Retinal pigment epithelial cell (primary cell): ENCODE results near the gene GRIA4.

Experiments
- DNase-seq: peaks from one replicate; pipeline ENCODE4 v3.0.0-alpha.2; 2010; ENCODE audit warnings: low read depth
- H3K4me3 ChIP-seq: 2 replicates; pipeline ENCODE4 v1.5.1; 2011; ENCODE audit warnings: mild to moderate bottlenecking, low read length, control low read depth, moderate library complexity
- CTCF ChIP-seq: conservative IDR thresholded peaks from 2 replicates; pipeline ENCODE4 v1.5.1; 2011; ENCODE audit warnings: low read depth, low read length, control low read depth, inconsistent platforms

GRIA4 gene

GRCh38 chr11:105793092-105793491 lies 183.2 kb downstream of the GRIA4 start:
- H3K4me3 ChIP-seq, result no peak overlapping the region
- DNase-seq, result no peak
- no peak for TF ChIP-seq CTCF

GRCh38 chr11:105799263-105799662 lies 189.4 kb downstream of the GRIA4 start:
- TF ChIP-seq CTCF, result no peak
- no peak for DNase-seq
- no peak overlapping the region for H3K4me3 ChIP-seq

GRCh38 chr11:105799728-105800462 lies 190.0 kb downstream of the GRIA4 start:
- H3K4me3 ChIP-seq, result no peak overlapping the region
- peak; percentile 62 for DNase-seq
- no peak for TF ChIP-seq CTCF

- no peak overlapping the region for H3K4me3 ChIP-seq
- DNase-seq, result no peak
- TF ChIP-seq CTCF, result no peak
Observed at GRCh38 chr11:105802390-105802789, 192.5 kb downstream of the GRIA4 start.

GRCh38 chr11:105811242-105811641 lies 201.4 kb downstream of the GRIA4 start:
- no peak for DNase-seq
- no peak overlapping the region for H3K4me3 ChIP-seq
- TF ChIP-seq CTCF, result no peak

GRCh38 chr11:105821372-105821771 lies 211.5 kb downstream of the GRIA4 start:
- H3K4me3 ChIP-seq, result no peak overlapping the region
- TF ChIP-seq CTCF, result no peak
- peak; percentile 12 for DNase-seq

GRCh38 chr11:105821781-105822180 lies 211.9 kb downstream of the GRIA4 start:
- no peak overlapping the region for H3K4me3 ChIP-seq
- no peak for DNase-seq
- TF ChIP-seq CTCF, result no peak
